ENCODE data around the gene SMG1. TPM values are rescaled to one million over a fixed set of nuclear protein-coding genes. Genes with fewer than 3 reads are reported as not detected.
"Not testable (repeated sequence)": the region's sequence is repeated elsewhere in the genome, so short reads cannot be mapped to it uniquely, and the experiment has no call there.

The SMG1 gene
- total RNA-seq, 1 experiment from 2014 or later = 72.7 TPM

GRCh38 chr16:18757960-18758660 is 168.1 kb downstream of the SMG1 start:
- DNase-seq (ENCODE audit: low read depth, low spot score); CTCF ChIA-PET; H3K36me3 ChIP-seq (ENCODE audit: control insufficient read depth in 1 of 2, insufficient read depth in 2 of 2, low read length in 2 of 2); H3K27ac ChIP-seq (ENCODE audit: low read depth, low read length); H3K9me2 ChIP-seq (ENCODE audit: insufficient read depth); BruUV-seq (replicated peaks); H3K9me3 ChIP-seq (ENCODE audit: control insufficient read depth in 1 of 2, insufficient read depth in 1 of 2, low read depth in 1 of 2, low read length in 2 of 2); POLR2A ChIA-PET; H3K79me2 ChIP-seq (ENCODE audit: insufficient read depth, low read length); H3K4me2 ChIP-seq (ENCODE audit: low read length); H3K9ac ChIP-seq (ENCODE audit: low read length); intact Hi-C loops (cut with micrococcal nuclease); RAD21 ChIA-PET (ENCODE audit: low non-redundant PET in 1 of 2, low total read pairs in 2 of 2, uncharacterized antibody in 2 of 2, unreplicated experiment in 2 of 2); H2AFZ ChIP-seq (ENCODE audit: low read depth, low read length, poor library complexity, severe bottlenecking); H4K20me1 ChIP-seq (ENCODE audit: insufficient read depth); ATAC-seq; H3K4me3 ChIP-seq (replicated peaks in 1 of 2; ENCODE audit: low read depth in 1 of 2, low read length in 2 of 2); H3K4me1 ChIP-seq (ENCODE audit: control insufficient read depth in 1 of 2, insufficient read depth in 2 of 2, low read length in 2 of 2); H3K27me3 ChIP-seq (ENCODE audit: insufficient read depth, low read length): not testable (repeated sequence)

- H3K4me3 ChIP-seq (replicated peaks in 1 of 2; ENCODE audit: low read depth in 1 of 2, low read length in 2 of 2); ATAC-seq; H4K20me1 ChIP-seq (ENCODE audit: insufficient read depth); H3K36me3 ChIP-seq (ENCODE audit: control insufficient read depth in 1 of 2, insufficient read depth in 2 of 2, low read length in 2 of 2); RAD21 ChIA-PET (ENCODE audit: low non-redundant PET in 1 of 2, low total read pairs in 2 of 2, uncharacterized antibody in 2 of 2, unreplicated experiment in 2 of 2); H3K27ac ChIP-seq (ENCODE audit: low read depth, low read length); BruUV-seq (replicated peaks); H3K4me1 ChIP-seq (ENCODE audit: control insufficient read depth in 1 of 2, insufficient read depth in 2 of 2, low read length in 2 of 2); DNase-seq (ENCODE audit: low read depth, low spot score); H3K9ac ChIP-seq (ENCODE audit: low read length); H3K79me2 ChIP-seq (ENCODE audit: insufficient read depth, low read length); H3K27me3 ChIP-seq (ENCODE audit: insufficient read depth, low read length); H3K4me2 ChIP-seq (ENCODE audit: low read length); intact Hi-C loops (cut with micrococcal nuclease); CTCF ChIA-PET; H2AFZ ChIP-seq (ENCODE audit: low read depth, low read length, poor library complexity, severe bottlenecking); H3K9me3 ChIP-seq (ENCODE audit: control insufficient read depth in 1 of 2, insufficient read depth in 1 of 2, low read depth in 1 of 2, low read length in 2 of 2); POLR2A ChIA-PET; H3K9me2 ChIP-seq (ENCODE audit: insufficient read depth): not testable (repeated sequence)
Measured at GRCh38 chr16:18756639-18757038, 169.6 kb downstream of the SMG1 start.

Other genes starting within 250 kb of the SMG1 start
- gene RPS15A, start 136.1 kb downstream of the SMG1 start, total RNA-seq (2021; ENCODE audit: unreplicated experiment) = 1,686 TPM
- 197 TPM for gene ARL6IP1, start 124.9 kb downstream of the SMG1 start, total RNA-seq (2021; ENCODE audit: unreplicated experiment)
- gene TMC7, start 57.5 kb upstream of the SMG1 start, total RNA-seq (2021; ENCODE audit: unreplicated experiment) = 5.2 TPM
- gene COQ7, start 141.2 kb upstream of the SMG1 start, total RNA-seq (2021; ENCODE audit: unreplicated experiment) = 26.6 TPM
- gene ITPRIPL2, start 187.6 kb upstream of the SMG1 start, total RNA-seq (2021; ENCODE audit: unreplicated experiment) = 67.9 TPM
- gene SYT17, start 241.8 kb upstream of the SMG1 start, total RNA-seq (2021; ENCODE audit: unreplicated experiment) = 10.3 TPM

Measured in HCT116 (cell line).